LNCAP (cell line): ENCODE results near the gene BRD9.

ENCODE experiments used
- TF ChIP-seq, protein P1 (sequence below): fragments of 450-650 bp; IDR thresholded peaks from 2 replicates; pipeline ENCODE4 v1.5.1; 2017; ENCODE audit warnings: mild to moderate bottlenecking

BRD9 gene

GRCh38 chr5:932628-933250 is 40.1 kb upstream of the BRD9 start:
- TF ChIP-seq, protein P1, sequence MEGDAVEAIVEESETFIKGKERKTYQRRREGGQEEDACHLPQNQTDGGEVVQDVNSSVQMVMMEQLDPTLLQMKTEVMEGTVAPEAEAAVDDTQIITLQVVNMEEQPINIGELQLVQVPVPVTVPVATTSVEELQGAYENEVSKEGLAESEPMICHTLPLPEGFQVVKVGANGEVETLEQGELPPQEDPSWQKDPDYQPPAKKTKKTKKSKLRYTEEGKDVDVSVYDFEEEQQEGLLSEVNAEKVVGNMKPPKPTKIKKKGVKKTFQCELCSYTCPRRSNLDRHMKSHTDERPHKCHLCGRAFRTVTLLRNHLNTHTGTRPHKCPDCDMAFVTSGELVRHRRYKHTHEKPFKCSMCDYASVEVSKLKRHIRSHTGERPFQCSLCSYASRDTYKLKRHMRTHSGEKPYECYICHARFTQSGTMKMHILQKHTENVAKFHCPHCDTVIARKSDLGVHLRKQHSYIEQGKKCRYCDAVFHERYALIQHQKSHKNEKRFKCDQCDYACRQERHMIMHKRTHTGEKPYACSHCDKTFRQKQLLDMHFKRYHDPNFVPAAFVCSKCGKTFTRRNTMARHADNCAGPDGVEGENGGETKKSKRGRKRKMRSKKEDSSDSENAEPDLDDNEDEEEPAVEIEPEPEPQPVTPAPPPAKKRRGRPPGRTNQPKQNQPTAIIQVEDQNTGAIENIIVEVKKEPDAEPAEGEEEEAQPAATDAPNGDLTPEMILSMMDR = no peak

GRCh38 chr5:932151-932627 is 39.6 kb upstream of the BRD9 start:
- TF ChIP-seq, protein P1 = no peak

DNA sequence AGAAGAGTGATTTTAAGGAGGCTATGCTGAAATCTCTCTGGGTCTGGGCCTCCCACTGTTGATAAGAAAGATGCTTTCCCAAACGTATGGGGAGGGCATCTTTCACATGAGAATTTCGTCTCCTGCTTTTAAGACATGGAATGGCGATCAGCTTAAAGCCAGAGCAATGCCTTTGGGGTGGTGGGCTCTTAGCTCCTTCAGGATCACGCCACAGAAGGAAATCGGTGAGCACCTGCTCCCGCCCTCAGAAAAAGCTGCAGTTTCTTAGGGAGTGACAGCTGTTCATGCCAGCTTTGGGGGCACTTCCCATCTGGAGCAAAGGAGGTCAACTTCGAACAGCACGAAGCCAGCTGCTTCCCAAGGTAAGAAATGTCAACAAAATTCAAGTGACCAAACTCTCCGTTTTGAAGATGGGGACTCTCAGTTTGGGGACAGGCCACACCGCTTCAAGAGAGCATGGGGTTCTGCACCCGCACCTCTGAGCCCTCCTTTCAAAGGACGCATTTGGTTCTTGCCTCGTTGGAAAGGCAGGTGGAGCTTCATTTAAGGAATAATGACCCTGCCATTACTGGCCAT is 39.1 kb upstream of the BRD9 start:
- TF ChIP-seq, protein P1 = no peak

DNA sequence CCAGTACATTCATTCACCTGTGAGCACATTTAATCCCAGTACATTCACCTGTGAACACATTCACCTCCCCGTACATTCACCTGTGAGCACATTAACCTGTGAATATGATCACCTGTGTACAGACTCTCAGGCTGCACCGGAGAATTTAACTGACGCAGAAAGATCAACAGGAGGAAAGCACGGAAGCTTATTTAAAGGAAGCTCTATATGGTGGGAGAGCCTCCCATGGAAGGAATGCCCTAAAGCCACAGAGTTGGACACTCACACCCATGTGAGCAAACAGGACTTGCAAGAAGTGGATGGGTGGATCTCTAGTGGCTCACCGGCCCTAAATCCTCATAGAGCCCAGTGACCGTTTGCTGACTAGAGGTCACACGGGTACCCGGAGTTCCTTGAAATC is 38.3 kb upstream of the BRD9 start:
- TF ChIP-seq, protein P1 = no peak

DNA sequence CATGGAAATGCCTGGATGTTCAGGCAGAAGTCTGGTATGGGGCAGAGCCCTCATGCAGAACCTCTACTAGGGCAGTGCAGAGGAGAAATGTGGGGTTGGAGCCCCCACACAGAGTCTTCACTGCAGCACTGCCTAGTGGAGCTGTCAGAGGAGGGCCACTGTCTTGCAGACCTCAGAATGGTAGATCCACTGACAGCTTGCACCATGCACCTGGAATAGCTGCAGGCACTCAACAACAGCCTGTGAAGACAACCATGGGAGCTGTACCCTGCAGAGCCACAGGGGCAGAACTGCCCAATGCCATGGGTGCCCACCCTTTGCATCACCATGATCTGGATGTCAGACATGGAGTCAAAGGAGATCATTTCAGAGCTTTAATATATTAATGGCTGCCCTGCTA is 37.0 kb upstream of the BRD9 start:
- TF ChIP-seq, protein P1 = no peak

- TF ChIP-seq, protein P1 = no peak
Observed at GRCh38 chr5:927172-928015, 34.8 kb upstream of the BRD9 start.

DNA sequence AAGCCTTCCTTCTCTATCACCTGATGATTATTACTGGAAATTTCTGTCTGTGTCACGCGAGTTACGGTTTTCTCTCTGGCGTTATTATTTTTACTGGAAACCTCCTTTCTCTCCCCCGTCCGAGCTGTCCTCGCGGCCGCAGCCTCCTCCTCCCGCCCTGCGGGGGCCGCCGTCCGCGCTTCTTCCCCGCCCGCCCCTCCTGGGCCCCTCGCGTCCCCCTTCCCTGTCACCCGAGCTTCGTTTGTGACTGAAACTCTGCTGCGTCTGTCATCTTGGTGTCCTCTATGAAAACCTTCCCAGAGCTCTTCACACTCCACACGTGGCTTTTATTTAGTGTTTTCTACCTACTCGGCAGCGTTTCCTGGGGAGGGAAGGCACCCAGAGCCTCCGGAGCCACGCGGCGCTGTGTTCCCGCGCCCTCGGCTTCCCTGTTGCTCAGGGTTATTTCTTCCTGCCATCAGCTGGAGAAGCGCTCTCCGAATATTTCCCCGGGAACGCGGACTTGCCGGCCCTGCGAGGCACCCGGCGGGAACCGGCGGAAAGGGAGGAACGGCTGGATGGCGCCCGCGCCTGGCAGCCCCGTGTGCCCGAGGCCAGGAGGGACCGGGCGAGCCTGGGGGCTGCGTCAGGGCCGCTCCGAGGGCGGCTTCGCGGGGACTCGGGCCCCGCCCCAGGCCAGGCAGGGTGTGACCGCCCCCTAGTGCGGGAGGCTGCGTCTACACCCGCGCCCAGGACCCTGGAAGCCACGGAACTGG is 34.0 kb upstream of the BRD9 start:
- TF ChIP-seq, protein P1 = no peak
